Muscle layer of duodenum (tissue), 2 donors: ENCODE measurements around the gene MMAA.
"Not testable (repeated sequence)": the region's sequence is repeated elsewhere in the genome, so short reads cannot be mapped to it uniquely, and the experiment has no call there.

Source experiments
- H3K27ac ChIP-seq: one replicate; pipeline ENCODE4 v1.7.0; 2013; ENCODE audit warnings: mild to moderate bottlenecking, low read length
- H3K27me3 ChIP-seq: one replicate; pipeline ENCODE4 v1.7.0; 2013; ENCODE audit warnings: low read depth, mild to moderate bottlenecking, control low read depth, low read length
- H3K36me3 ChIP-seq, 2 donors: one replicate each; pipeline ENCODE4 v1.7.0; 2013; ENCODE audit warnings: low read length in 2 of 2, control low read depth in 1 of 2, mild to moderate bottlenecking in 1 of 2; ENCODE audit not compliant: insufficient read depth in 2 of 2, control insufficient read depth in 1 of 2
- H3K4me1 ChIP-seq, 2 donors: one replicate each; pipeline ENCODE4 v1.7.0; 2013; ENCODE audit warnings: low read length in 2 of 2, mild to moderate bottlenecking in 2 of 2, control low read depth in 1 of 2, moderate library complexity in 1 of 2; ENCODE audit not compliant: insufficient read depth in 2 of 2, control insufficient read depth in 1 of 2
- H3K4me3 ChIP-seq, 2 donors: one replicate each; pipeline ENCODE4 v1.7.0; 2013; ENCODE audit warnings: low read length in 2 of 2, low read depth in 1 of 2, mild to moderate bottlenecking in 1 of 2
- H3K9me3 ChIP-seq, 2 donors: one replicate each; pipeline ENCODE4 v1.7.0; 2013; ENCODE audit warnings: low read length in 2 of 2, control low read depth in 1 of 2, mild to moderate bottlenecking in 1 of 2; ENCODE audit not compliant: control insufficient read depth in 1 of 2
- donor health status: healthy.

The MMAA gene

GRCh38 chr4:145640236-145640635, 21.1 kb downstream of the MMAA start:
- not testable (repeated sequence) for H3K9me3 ChIP-seq, H3K4me1 ChIP-seq, H3K36me3 ChIP-seq, H3K4me3 ChIP-seq, H3K27ac ChIP-seq, H3K27me3 ChIP-seq

GRCh38 chr4:145643295-145643694, 24.1 kb downstream of the MMAA start:
- no peaks in the 10 kb centered on the region for H3K9me3 ChIP-seq
- no peaks in the 10 kb centered on the region for H3K27me3 ChIP-seq
- no peak overlapping the region for H3K4me3 ChIP-seq
- H3K27ac ChIP-seq, result no peak overlapping the region
- no peaks in the 10 kb centered on the region for H3K4me1 ChIP-seq
- peaks cover 0 to 10% of the 10 kb centered on the region in 2 donors for H3K36me3 ChIP-seq

GRCh38 chr4:145644699-145645098, 25.5 kb downstream of the MMAA start:
- Histone ChIP-seq H3K4me1 (no peaks in the 10 kb centered on the region), H3K9me3 (no peaks in the 10 kb centered on the region), H3K27ac (no peak overlapping the region), H3K36me3 (peaks cover 0 to 5% of the 10 kb centered on the region in 2 donors), H3K4me3 (no peak overlapping the region), H3K27me3 (no peaks in the 10 kb centered on the region)

GRCh38 chr4:145656156-145656555, 37.0 kb downstream of the MMAA start:
- Histone ChIP-seq H3K9me3 (no peaks in the 10 kb centered on the region), H3K36me3 (peaks cover 14 to 34% of the 10 kb centered on the region in 2 donors)

GRCh38 chr4:145660064-145660463, 40.9 kb downstream of the MMAA start:
- H3K27me3 ChIP-seq, result no peaks in the 10 kb centered on the region
- no peaks in the 10 kb centered on the region for H3K9me3 ChIP-seq

More at GRCh38 chr4:145656156-145656555, 37.0 kb downstream of the MMAA start:
- no peaks in the 10 kb centered on the region for H3K27me3 ChIP-seq
- H3K4me3 ChIP-seq, result no peak overlapping the region
- H3K4me1 ChIP-seq, result no peaks in the 10 kb centered on the region
- H3K27ac ChIP-seq, result no peak overlapping the region

GRCh38 chr4:145663194-145663593, 44.0 kb downstream of the MMAA start:
- H3K27ac ChIP-seq, result no peak overlapping the region
- no peaks in the 10 kb centered on the region for H3K36me3 ChIP-seq
- H3K9me3 ChIP-seq, result no peaks in the 10 kb centered on the region
- no peaks in the 10 kb centered on the region for H3K27me3 ChIP-seq
- no peaks in the 10 kb centered on the region for H3K4me1 ChIP-seq
- no peak overlapping the region for H3K4me3 ChIP-seq

More at GRCh38 chr4:145660064-145660463, 40.9 kb downstream of the MMAA start:
- Histone ChIP-seq H3K36me3 (peaks cover 5 to 15% of the 10 kb centered on the region in 2 donors), H3K27ac (no peak overlapping the region), H3K4me3 (no peak overlapping the region), H3K4me1 (no peaks in the 10 kb centered on the region)

- Histone ChIP-seq H3K9me3 (no peaks in the 10 kb centered on the region), H3K4me1 (no peaks in the 10 kb centered on the region), H3K36me3 (no peaks in the 10 kb centered on the region), H3K4me3 (no peak overlapping the region), H3K27ac (no peak overlapping the region), H3K27me3 (no peaks in the 10 kb centered on the region)
These were observed 46.6 kb downstream of the MMAA start for GRCh38 chr4:145665773-145666172.

- Histone ChIP-seq H3K4me1 (no peaks in the 10 kb centered on the region), H3K27me3 (no peaks in the 10 kb centered on the region), H3K4me3 (no peak overlapping the region), H3K27ac (no peak overlapping the region), H3K36me3 (no peaks in the 10 kb centered on the region), H3K9me3 (no peaks in the 10 kb centered on the region)
These were observed 51.2 kb downstream of the MMAA start for GRCh38 chr4:145670422-145670821.

- peak overlapping the region; percentile 58 for H3K27ac ChIP-seq
- peaks cover 0 to 10% of the 10 kb centered on the region in 2 donors for H3K4me1 ChIP-seq
- no peak overlapping the region for H3K4me3 ChIP-seq
- no peaks in the 10 kb centered on the region for H3K27me3 ChIP-seq
- H3K9me3 ChIP-seq, result no peaks in the 10 kb centered on the region
- no peaks in the 10 kb centered on the region for H3K36me3 ChIP-seq
These were observed 60.3 kb downstream of the MMAA start for GRCh38 chr4:145679520-145679919.

- no peaks in the 10 kb centered on the region for H3K36me3 ChIP-seq
- peaks cover 0 to 10% of the 10 kb centered on the region in 2 donors for H3K4me1 ChIP-seq
- H3K4me3 ChIP-seq, result peak within 1 kb of the TSS in 1 of 2 donors; percentile 17
- H3K9me3 ChIP-seq, result no peaks in the 10 kb centered on the region
- peak within 1 kb of the TSS; percentile 58 for H3K27ac ChIP-seq
- no peaks in the 10 kb centered on the region for H3K27me3 ChIP-seq
These were observed 60.8 kb downstream of the MMAA start, which contains the start of gene C4orf51 for GRCh38 chr4:145679991-145680455. TSS of gene C4orf51 (plus strand) at chr4:145680146. CDS start at chr4:145680204, 58 bp downstream.

- peak overlapping the region; percentile 56 for H3K27ac ChIP-seq
- no peaks in the 10 kb centered on the region for H3K36me3 ChIP-seq
- no peak overlapping the region for H3K4me3 ChIP-seq
These were observed 61.7 kb downstream of the MMAA start for GRCh38 chr4:145680902-145681301.

GRCh38 chr4:145681518-145681917, 62.3 kb downstream of the MMAA start:
- no peaks in the 10 kb centered on the region for H3K27me3 ChIP-seq
- H3K27ac ChIP-seq, result no peak overlapping the region

More at GRCh38 chr4:145680902-145681301, 61.7 kb downstream of the MMAA start:
- H3K27me3 ChIP-seq, result no peaks in the 10 kb centered on the region
- peaks cover 0 to 10% of the 10 kb centered on the region in 2 donors for H3K4me1 ChIP-seq
- H3K9me3 ChIP-seq, result no peaks in the 10 kb centered on the region

More at GRCh38 chr4:145681518-145681917, 62.3 kb downstream of the MMAA start:
- H3K4me3 ChIP-seq, result no peak overlapping the region
- no peaks in the 10 kb centered on the region for H3K36me3 ChIP-seq
- H3K4me1 ChIP-seq, result peaks cover 0 to 10% of the 10 kb centered on the region in 2 donors
- H3K9me3 ChIP-seq, result no peaks in the 10 kb centered on the region
